Muscle of arm (tissue), 12 donors: ENCODE measurements around the gene RPS6KA4. TPM values are rescaled to one million over a fixed set of nuclear protein-coding genes. Genes with fewer than 3 reads are reported as not detected.
"Not testable (repeated sequence)": the region's sequence is repeated elsewhere in the genome, so short reads cannot be mapped to it uniquely, and the experiment has no call there.

ENCODE experiments used
- DNase-seq: peaks from one replicate; pipeline ENCODE4 v3.0.0-alpha.2; 2013
- polyA plus RNA-seq, 12 donors: library from polyadenylated mRNA; unstranded; fragments of 120-200 nt; gene quantifications; one replicate each; pipeline ENCODE4 v1.2.1, GENCODE V29; 2013; ENCODE audit not compliant: insufficient read length in 12 of 12

Gene RPS6KA4
- polyA plus RNA-seq, 12 donors, result 10.0 to 49.8 (median 11.9) TPM; not detected in 1

GRCh38 chr11:64415996-64416728 lies 57.2 kb downstream of the RPS6KA4 start:
- DNase-seq, result no peak

GRCh38 chr11:64418233-64418632 lies 59.3 kb downstream of the RPS6KA4 start:
- DNase-seq, result not testable (repeated sequence)

GRCh38 chr11:64419257-64419790 lies 60.4 kb downstream of the RPS6KA4 start:
- no peak for DNase-seq

GRCh38 chr11:64419818-64420485 lies 61.0 kb downstream of the RPS6KA4 start:
- DNase-seq, result no peak

Other genes with a start within 250 kb of the RPS6KA4 start
- 100 to 1,000 TPM in 1 of 12 donors, 10 to 100 TPM in 10, not detected in 1; 41.1 to 129 (median 55.2) TPM for gene MACROD1, start 193.0 kb upstream of the RPS6KA4 start, polyA plus RNA-seq
- 100 to 1,000 TPM in 11 of 12 donors, not detected in 1; 119 to 165 (median 139) TPM for gene STIP1, start 173.0 kb upstream of the RPS6KA4 start, polyA plus RNA-seq
- 10 to 100 TPM in 1 of 12 donors, 1 to 10 TPM in 10, not detected in 1; 5.2 to 16.7 (median 7.5) TPM for gene FERMT3, start 152.4 kb upstream of the RPS6KA4 start, polyA plus RNA-seq
- gene TRPT1, start 133.0 kb upstream of the RPS6KA4 start, polyA plus RNA-seq, result 100 to 1,000 TPM in 1 of 12 donors, 10 to 100 TPM in 10, not detected in 1; 30.8 to 142 (median 65.8) TPM
- 10 to 100 TPM in 11 of 12 donors, not detected in 1; 13.1 to 47.0 (median 17.1) TPM for gene NUDT22, start 132.9 kb upstream of the RPS6KA4 start, polyA plus RNA-seq
- gene DNAJC4, start 128.6 kb upstream of the RPS6KA4 start, polyA plus RNA-seq, result 10 to 100 TPM in 11 of 12 donors, not detected in 1; 41.1 to 71.1 (median 51.5) TPM
- gene VEGFB, start 124.6 kb upstream of the RPS6KA4 start, polyA plus RNA-seq, result 100 to 1,000 TPM in 1 of 12 donors, 10 to 100 TPM in 10, not detected in 1; 71.0 to 113 (median 89.8) TPM
- 100 to 1,000 TPM in 1 of 12 donors, 10 to 100 TPM in 10, not detected in 1; 37.5 to 114 (median 39.5) TPM for gene FKBP2, start 118.1 kb upstream of the RPS6KA4 start, polyA plus RNA-seq
- gene PPP1R14B, start 112.2 kb upstream of the RPS6KA4 start, polyA plus RNA-seq, result 100 to 1,000 TPM in 11 of 12 donors, not detected in 1; 126 to 218 (median 167) TPM
- 10 to 100 TPM in 6 of 12 donors, 1 to 10 TPM in 5, not detected in 1; 8.5 to 18.9 (median 10.4) TPM for gene PLCB3, start 107.6 kb upstream of the RPS6KA4 start, polyA plus RNA-seq
- gene BAD, start 74.5 kb upstream of the RPS6KA4 start, polyA plus RNA-seq, result 10 to 100 TPM in 11 of 12 donors, not detected in 1; 19.3 to 52.4 (median 24.6) TPM
- 10 to 100 TPM in 11 of 12 donors, not detected in 1; 14.1 to 32.9 (median 17.1) TPM for gene GPR137, start 73.3 kb upstream of the RPS6KA4 start, polyA plus RNA-seq
- not detected for gene KCNK4, start 67.9 kb upstream of the RPS6KA4 start, polyA plus RNA-seq
- gene CATSPERZ, start 58.8 kb upstream of the RPS6KA4 start, polyA plus RNA-seq, result not detected
- gene ESRRA, start 53.6 kb upstream of the RPS6KA4 start, polyA plus RNA-seq, result 10 to 100 TPM in 11 of 12 donors, not detected in 1; 11.9 to 55.5 (median 20.2) TPM
- gene TRMT112, start 41.6 kb upstream of the RPS6KA4 start, polyA plus RNA-seq, result 100 to 1,000 TPM in 11 of 12 donors, not detected in 1; 142 to 254 (median 166) TPM
- 100 to 1,000 TPM in 11 of 12 donors, not detected in 1; 107 to 165 (median 124) TPM for gene PRDX5, start 41.0 kb upstream of the RPS6KA4 start, polyA plus RNA-seq
- 10 to 100 TPM in 1 of 12 donors, 1 to 10 TPM in 10, not detected in 1; 2.5 to 10.7 (median 3.4) TPM for gene CCDC88B, start 19.0 kb upstream of the RPS6KA4 start, polyA plus RNA-seq
- under 1 TPM in 5 of 12 donors, not detected in 7; 0.17 to 0.74 (median 0.22) TPM for gene SLC22A11, start 196.8 kb downstream of the RPS6KA4 start, polyA plus RNA-seq
- not detected for gene SLC22A12, start 232.1 kb downstream of the RPS6KA4 start, polyA plus RNA-seq